Vagina (tissue), 2 donors: ENCODE measurements around the gene TBC1D4.

Experiments used
- POLR2A ChIP-seq, 2 donors: fragments of 450-650 bp; IDR thresholded peaks; one replicate each; pipeline ENCODE4 v1.6.1; 2017; ENCODE audit warnings: antibody characterized with exemption in 2 of 2, mild to moderate bottlenecking in 2 of 2, moderate library complexity in 2 of 2
- POLR2AphosphoS5 ChIP-seq, 2 donors: sonication (generic); formaldehyde crosslinking; IDR thresholded peaks; one replicate each; pipeline ENCODE4 v1.9.0; 2017; ENCODE audit warnings: antibody characterized with exemption in 2 of 2, mild to moderate bottlenecking in 2 of 2, low read depth in 1 of 2; ENCODE audit not compliant: insufficient read depth in 1 of 2
- TF ChIP-seq, protein P1 (sequence below), 3 experiments: fragments of 450-650 bp in 2 of 3; fragments of 200-600 bp in 1 of 3; sonication (generic) in 1 of 3; IDR thresholded peaks; one replicate each; pipeline ENCODE4 v1.5.1; 2017 to 2019; ENCODE audit warnings: antibody characterized with exemption in 3 of 3, mild to moderate bottlenecking in 2 of 3, moderate library complexity in 2 of 3

DNA sequence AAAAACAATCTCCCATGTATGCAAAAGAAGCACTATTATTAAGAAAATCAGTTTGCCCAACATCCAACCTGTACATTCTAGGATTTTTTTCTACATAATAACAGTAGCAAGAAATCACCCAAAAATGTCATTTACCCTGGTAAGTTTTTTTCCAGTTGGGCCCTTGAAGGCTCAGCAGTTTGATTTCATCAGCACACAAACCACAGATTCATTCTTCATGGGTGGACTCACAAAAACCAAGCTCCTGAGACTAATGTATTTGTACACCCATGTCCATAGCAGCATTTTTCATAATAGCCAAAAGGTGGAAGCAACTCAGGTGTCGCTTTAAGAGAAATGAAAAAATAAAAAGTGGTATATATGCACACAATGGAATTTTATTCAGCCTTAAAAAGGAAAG is 210.1 kb downstream of the TBC1D4 start:
- TF ChIP-seq, protein P1, sequence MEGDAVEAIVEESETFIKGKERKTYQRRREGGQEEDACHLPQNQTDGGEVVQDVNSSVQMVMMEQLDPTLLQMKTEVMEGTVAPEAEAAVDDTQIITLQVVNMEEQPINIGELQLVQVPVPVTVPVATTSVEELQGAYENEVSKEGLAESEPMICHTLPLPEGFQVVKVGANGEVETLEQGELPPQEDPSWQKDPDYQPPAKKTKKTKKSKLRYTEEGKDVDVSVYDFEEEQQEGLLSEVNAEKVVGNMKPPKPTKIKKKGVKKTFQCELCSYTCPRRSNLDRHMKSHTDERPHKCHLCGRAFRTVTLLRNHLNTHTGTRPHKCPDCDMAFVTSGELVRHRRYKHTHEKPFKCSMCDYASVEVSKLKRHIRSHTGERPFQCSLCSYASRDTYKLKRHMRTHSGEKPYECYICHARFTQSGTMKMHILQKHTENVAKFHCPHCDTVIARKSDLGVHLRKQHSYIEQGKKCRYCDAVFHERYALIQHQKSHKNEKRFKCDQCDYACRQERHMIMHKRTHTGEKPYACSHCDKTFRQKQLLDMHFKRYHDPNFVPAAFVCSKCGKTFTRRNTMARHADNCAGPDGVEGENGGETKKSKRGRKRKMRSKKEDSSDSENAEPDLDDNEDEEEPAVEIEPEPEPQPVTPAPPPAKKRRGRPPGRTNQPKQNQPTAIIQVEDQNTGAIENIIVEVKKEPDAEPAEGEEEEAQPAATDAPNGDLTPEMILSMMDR (IDR thresholded peaks at IDR 0.05): no peak
- TF ChIP-seq POLR2A (IDR thresholded peaks at IDR 0.05): no peak
- TF ChIP-seq POLR2AphosphoS5 (IDR thresholded peaks at IDR 0.05; ENCODE audit: insufficient read depth in 1 of 2, low read depth in 1 of 2): no peak
